Activated CD4-positive, alpha-beta T cell treated with anti-CD3 and anti-CD28 coated beads, Interleukin-2, amount 50 U/mL, for 48 hours (primary cell): Measurements from ENCODE around the gene PTGR1.

Experiments
- DNase-seq, 2 experiments: peaks; one replicate each; pipeline ENCODE4 v3.0.0-alpha.2; 2020

The PTGR1 gene

GRCh38 chr9:111531716-111532115 is 67.7 kb downstream of the PTGR1 start:
- DNase-seq = no peak

DNA sequence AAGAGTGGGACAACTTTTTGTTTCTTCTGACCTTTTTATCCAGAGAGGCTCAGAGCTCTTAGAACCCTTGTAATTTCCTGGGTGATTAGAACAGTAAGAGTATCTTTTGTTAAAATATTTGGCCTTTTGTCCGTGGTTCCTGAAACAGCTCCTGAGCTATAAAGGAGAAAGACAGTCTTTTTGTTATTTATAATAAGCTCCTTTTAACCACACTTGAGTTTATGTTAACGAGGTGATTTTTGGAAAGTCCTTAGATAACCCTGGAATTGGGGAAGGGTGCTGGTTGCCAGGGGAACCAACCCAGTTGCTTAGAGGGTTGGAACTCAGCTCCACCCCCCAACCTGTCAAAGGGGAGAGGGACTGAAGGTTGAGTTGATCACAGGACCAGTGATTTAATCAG is 69.7 kb downstream of the PTGR1 start:
- no peak for DNase-seq

DNA sequence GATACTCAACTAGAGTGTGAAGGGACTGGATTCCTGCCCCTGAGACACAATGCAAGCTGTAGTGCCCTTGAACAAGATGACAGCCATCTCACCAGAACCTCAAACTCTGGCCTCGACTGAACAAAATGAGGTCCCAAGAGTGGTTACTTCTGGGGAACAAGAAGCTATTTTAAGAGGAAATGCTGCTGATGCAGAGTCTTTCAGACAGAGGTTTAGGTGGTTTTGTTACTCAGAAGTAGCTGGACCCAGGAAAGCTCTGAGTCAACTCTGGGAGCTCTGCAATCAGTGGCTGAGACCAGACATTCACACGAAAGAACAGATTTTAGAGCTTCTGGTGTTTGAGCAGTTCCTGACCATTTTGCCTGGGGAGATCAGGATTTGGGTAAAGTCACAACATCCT is 72.1 kb downstream of the PTGR1 start:
- DNase-seq = no peak

GRCh38 chr9:111525056-111525977 is 74.1 kb downstream of the PTGR1 start, which contains the start of gene ZNF483:
ZNF483 (plus strand) TSS chr9:111525179; CDS start chr9:111527396, 2,217 bp downstream.
- DNase-seq = peak; percentile 67 to 73

- no peak for DNase-seq
Observed at GRCh38 chr9:111524731-111525055, 74.8 kb downstream of the PTGR1 start.

DNA sequence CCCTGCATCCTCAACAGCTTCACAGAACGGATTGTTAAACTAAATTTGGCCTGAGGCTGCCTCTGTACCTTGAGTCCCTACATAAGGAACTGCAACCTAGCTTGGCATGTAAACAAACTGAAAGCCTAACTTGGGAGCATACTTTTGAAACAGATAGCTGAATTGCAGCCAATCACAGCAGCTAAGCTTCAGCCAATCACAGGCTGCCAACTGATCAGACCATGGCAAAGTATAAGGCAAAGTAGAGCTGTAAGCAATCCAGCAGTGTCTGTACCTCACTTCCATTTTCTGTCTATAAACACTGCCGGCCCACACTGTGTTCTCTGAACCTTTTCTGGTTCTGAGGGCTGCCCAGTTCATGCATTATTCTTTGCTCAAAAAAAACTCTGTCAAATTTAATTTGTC is 83.4 kb downstream of the PTGR1 start:
- DNase-seq = no peak

GRCh38 chr9:111514967-111515366 is 84.5 kb downstream of the PTGR1 start:
- DNase-seq = no peak
